K562 (cell line): Measurements from ENCODE around the gene ABHD3.

Experiments used
- ATF2 ChIP-seq: sonication (generic); formaldehyde crosslinking; IDR thresholded peaks from 2 replicates; pipeline ENCODE4 v1.8.1; 2022; ENCODE audit warnings: missing genetic modification reagents
- POLR2AphosphoS5 ChIP-seq: IDR thresholded peaks from 2 replicates; pipeline ENCODE4 v1.6.1; 2011; ENCODE audit warnings: mild to moderate bottlenecking, low read depth, low read length, moderate library complexity; ENCODE audit not compliant: control insufficient read depth, insufficient read depth
- RAD21 ChIP-seq, 2 experiments: fragments of 250-450 bp in 1 of 2; fragments of 450-650 bp in 1 of 2; sonication (Bioruptor Pico) in 1 of 2; formaldehyde crosslinking in 1 of 2; IDR thresholded peaks in 1 of 2; conservative IDR thresholded peaks in 1 of 2; 2 replicates each; pipeline versions ENCODE4 v1.4.0 to v1.8.0; 2020 to 2022; ENCODE audit warnings: mild to moderate bottlenecking in 2 of 2, moderate library complexity in 1 of 2

- TF ChIP-seq RAD21 (CRISPR knock-in tag; conservative IDR thresholded peaks at IDR 0.05 in 1 of 2, IDR thresholded peaks at IDR 0.05 in 1 of 2) (no peak), POLR2AphosphoS5 (no peak), ATF2 (CRISPR knock-in tag) (no peak)
Observed at GRCh38 chr18:21703241-21703820, 1.2 kb downstream of the ABHD3 start.
